H7 (cell line): Measurements from ENCODE around the gene HNRNPA2B1. TPM values are rescaled to one million over a fixed set of nuclear protein-coding genes. Genes with fewer than 3 reads are reported as not detected.
"Not testable (repeated sequence)": the region's sequence is repeated elsewhere in the genome, so short reads cannot be mapped to it uniquely, and the experiment has no call there.

Experiments used
- DNase-seq: peaks from one replicate; pipeline ENCODE4 v3.0.0; 2012
- H3K27me3 ChIP-seq: 2 replicates; pipeline ENCODE4 v1.6.0; 2011; ENCODE audit warnings: mild to moderate bottlenecking, low read length; ENCODE audit not compliant: control insufficient read depth, insufficient read depth
- H3K36me3 ChIP-seq: replicated peaks from 2 replicates; pipeline ENCODE4 v1.5.1; 2011; ENCODE audit warnings: low read length; ENCODE audit not compliant: control insufficient read depth, insufficient read depth
- H3K4me3 ChIP-seq: 2 replicates; pipeline ENCODE4 v1.5.1; 2011; ENCODE audit warnings: low read depth, mild to moderate bottlenecking, control low read depth, low read length, moderate library complexity; ENCODE audit not compliant: insufficient read depth
- total RNA-seq: library from RNA; depleted of rRNA; stranded (reverse); fragments of >200 nt; shearing (Covaris generic); gene quantifications from 2 replicates; pipeline ENCODE4 v1.2.3, GENCODE V29; 2014

The HNRNPA2B1 gene
- total RNA-seq, 1 experiment from 2014 or later: 223 TPM

- no peak overlapping the region for H3K4me3 ChIP-seq
- DNase-seq: no peak
- H3K27me3 ChIP-seq: no peaks in the 10 kb centered on the region
- H3K36me3 ChIP-seq: peaks cover 3% of the 10 kb centered on the region
These were observed 31.3 kb downstream of the HNRNPA2B1 start for GRCh38 chr7:26169271-26169670.

GRCh38 chr7:26168458-26169023 is 32.0 kb downstream of the HNRNPA2B1 start:
- no peak overlapping the region for H3K4me3 ChIP-seq
- peaks cover 2% of the 10 kb centered on the region for H3K36me3 ChIP-seq
- no peak for DNase-seq
- no peaks in the 10 kb centered on the region for H3K27me3 ChIP-seq

- Histone ChIP-seq H3K4me3 (no peak overlapping the region), H3K36me3 (peaks cover 2% of the 10 kb centered on the region), H3K27me3 (no peaks in the 10 kb centered on the region)
- DNase-seq: no peak
These were observed 33.1 kb downstream of the HNRNPA2B1 start for GRCh38 chr7:26167303-26167934.

GRCh38 chr7:26166684-26167266 is 33.8 kb downstream of the HNRNPA2B1 start:
- no peaks in the 10 kb centered on the region for H3K27me3 ChIP-seq

GRCh38 chr7:26165950-26166683 is 34.4 kb downstream of the HNRNPA2B1 start:
- DNase-seq: peak; percentile 16
- Histone ChIP-seq H3K27me3 (no peaks in the 10 kb centered on the region), H3K36me3 (peaks cover 2% of the 10 kb centered on the region), H3K4me3 (no peak overlapping the region)

More at GRCh38 chr7:26166684-26167266, 33.8 kb downstream of the HNRNPA2B1 start:
- Histone ChIP-seq H3K4me3 (no peak overlapping the region), H3K36me3 (peaks cover 2% of the 10 kb centered on the region)
- DNase-seq: no peak

- not testable (repeated sequence) for H3K27me3 ChIP-seq, H3K36me3 ChIP-seq, DNase-seq, H3K4me3 ChIP-seq
These were observed 36.7 kb downstream of the HNRNPA2B1 start for GRCh38 chr7:26163804-26164203.

- no peak overlapping the region for H3K4me3 ChIP-seq
- H3K27me3 ChIP-seq: no peaks in the 10 kb centered on the region
- DNase-seq: no peak
- H3K36me3 ChIP-seq: no peaks in the 10 kb centered on the region
These were observed 38.1 kb downstream of the HNRNPA2B1 start for GRCh38 chr7:26162431-26162830.

GRCh38 chr7:26160896-26161295 is 39.6 kb downstream of the HNRNPA2B1 start:
- Histone ChIP-seq H3K36me3 (no peaks in the 10 kb centered on the region), H3K27me3 (no peaks in the 10 kb centered on the region), H3K4me3 (no peak overlapping the region)
- DNase-seq: no peak

GRCh38 chr7:26159243-26159642 is 41.3 kb downstream of the HNRNPA2B1 start:
- no peaks in the 10 kb centered on the region for H3K27me3 ChIP-seq
- H3K36me3 ChIP-seq: peaks cover 2% of the 10 kb centered on the region
- DNase-seq: no peak
- no peak overlapping the region for H3K4me3 ChIP-seq

- Histone ChIP-seq H3K4me3 (no peak overlapping the region), H3K36me3 (peaks cover 2% of the 10 kb centered on the region), H3K27me3 (no peaks in the 10 kb centered on the region)
- DNase-seq: no peak
These were observed 42.9 kb downstream of the HNRNPA2B1 start for GRCh38 chr7:26157520-26158105.

GRCh38 chr7:26156451-26157420 is 43.8 kb downstream of the HNRNPA2B1 start:
- Histone ChIP-seq H3K27me3 (no peaks in the 10 kb centered on the region), H3K36me3 (peaks cover 2% of the 10 kb centered on the region), H3K4me3 (no peak overlapping the region)
- DNase-seq: no peak

GRCh38 chr7:26155531-26156375 is 44.8 kb downstream of the HNRNPA2B1 start:
- Histone ChIP-seq H3K4me3 (no peak overlapping the region), H3K27me3 (no peaks in the 10 kb centered on the region), H3K36me3 (peaks cover 2% of the 10 kb centered on the region)
- peak; percentile 40 for DNase-seq
